ENCODE data around the gene CREB5.

Gene CREB5

GRCh38 chr7:28853834-28854749 is 441.8 kb downstream of the CREB5 start:
- DNase-seq (ENCODE audit: low read depth in 2 of 2): peak; percentile 54 to 64

GRCh38 chr7:28854750-28855074 is 442.4 kb downstream of the CREB5 start:
- no peak for DNase-seq (ENCODE audit: low read depth in 2 of 2)

GRCh38 chr7:28855538-28856217 is 443.4 kb downstream of the CREB5 start:
- no peak for DNase-seq (ENCODE audit: low read depth in 2 of 2)

GRCh38 chr7:28856656-28857055 is 444.3 kb downstream of the CREB5 start:
- no peak for DNase-seq (ENCODE audit: low read depth in 2 of 2)

- DNase-seq (ENCODE audit: low read depth in 2 of 2): no peak
These were observed 445.9 kb downstream of the CREB5 start for GRCh38 chr7:28858206-28858605.

GRCh38 chr7:28858895-28859294 is 446.6 kb downstream of the CREB5 start:
- no peak for DNase-seq (ENCODE audit: low read depth in 2 of 2)

- no peak for DNase-seq (ENCODE audit: low read depth in 2 of 2)
These were observed 449.5 kb downstream of the CREB5 start for GRCh38 chr7:28861825-28862224.

- no peak for DNase-seq (ENCODE audit: low read depth in 2 of 2)
These were observed 450.4 kb downstream of the CREB5 start for GRCh38 chr7:28862595-28863272.

GRCh38 chr7:28865601-28866144 is 453.4 kb downstream of the CREB5 start:
- no peak for DNase-seq (ENCODE audit: low read depth in 2 of 2)

GRCh38 chr7:28868712-28869111 is 456.4 kb downstream of the CREB5 start:
- no peak for DNase-seq (ENCODE audit: low read depth in 2 of 2)

GRCh38 chr7:28871077-28871476 is 458.8 kb downstream of the CREB5 start:
- no peak for DNase-seq (ENCODE audit: low read depth in 2 of 2)

GRCh38 chr7:28871631-28872030 is 459.3 kb downstream of the CREB5 start:
- no peak for DNase-seq (ENCODE audit: low read depth in 2 of 2)

GRCh38 chr7:28872226-28872625 is 459.9 kb downstream of the CREB5 start:
- no peak for DNase-seq (ENCODE audit: low read depth in 2 of 2)

- DNase-seq (ENCODE audit: low read depth in 2 of 2): no peak
These were observed 461.0 kb downstream of the CREB5 start for GRCh38 chr7:28873365-28873764.

- DNase-seq (ENCODE audit: low read depth in 2 of 2): no peak
These were observed 461.7 kb downstream of the CREB5 start for GRCh38 chr7:28874001-28874400.
